ENCODE results near the gene GRK5.

GRCh38 chr10:119335671-119336353, 128.4 kb downstream of the GRK5 start:
- TF ChIP-seq POLR2AphosphoS5 (IDR thresholded peaks at IDR 0.05; ENCODE audit: low read depth, low read length) (no peak), TAF1 (IDR thresholded peaks at IDR 0.05; ENCODE audit: borderline replicate concordance, low read depth, low read length) (no peak), POLR2A (IDR thresholded peaks at IDR 0.05; ENCODE audit: low read depth, low read length) (no peak)

All from GM12892 (cell line).